ENCODE measurements around the gene SRSF2.

DNA sequence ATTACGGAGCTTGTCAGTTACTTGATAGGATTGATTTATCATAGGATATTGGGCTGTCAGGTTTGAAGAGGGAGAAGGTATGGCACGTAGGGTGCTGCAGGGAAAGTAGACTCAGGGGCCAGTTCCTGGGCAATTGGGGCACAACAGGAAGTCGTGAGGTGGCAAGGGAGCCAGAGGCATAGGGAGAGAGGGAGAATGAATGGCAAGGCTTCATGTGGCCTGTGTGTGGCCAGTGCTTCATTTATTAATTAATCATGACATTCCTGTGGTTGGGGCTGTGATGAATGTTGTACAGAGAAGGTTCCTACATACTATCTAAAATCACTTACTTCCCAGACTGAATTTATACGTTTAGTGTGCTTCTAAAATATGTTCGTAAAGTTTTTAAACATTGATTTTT, 20.1 kb upstream of the SRSF2 start:
- no peak for TF ChIP-seq YY1 (IDR thresholded peaks at IDR 0.05; ENCODE audit: insufficient read depth, insufficient read length)
- TF ChIP-seq ZNF274 (IDR thresholded peaks at IDR 0.05; ENCODE audit: low read depth, low read length), result no peak
